ENCODE results near the gene TMEM175.

DNA sequence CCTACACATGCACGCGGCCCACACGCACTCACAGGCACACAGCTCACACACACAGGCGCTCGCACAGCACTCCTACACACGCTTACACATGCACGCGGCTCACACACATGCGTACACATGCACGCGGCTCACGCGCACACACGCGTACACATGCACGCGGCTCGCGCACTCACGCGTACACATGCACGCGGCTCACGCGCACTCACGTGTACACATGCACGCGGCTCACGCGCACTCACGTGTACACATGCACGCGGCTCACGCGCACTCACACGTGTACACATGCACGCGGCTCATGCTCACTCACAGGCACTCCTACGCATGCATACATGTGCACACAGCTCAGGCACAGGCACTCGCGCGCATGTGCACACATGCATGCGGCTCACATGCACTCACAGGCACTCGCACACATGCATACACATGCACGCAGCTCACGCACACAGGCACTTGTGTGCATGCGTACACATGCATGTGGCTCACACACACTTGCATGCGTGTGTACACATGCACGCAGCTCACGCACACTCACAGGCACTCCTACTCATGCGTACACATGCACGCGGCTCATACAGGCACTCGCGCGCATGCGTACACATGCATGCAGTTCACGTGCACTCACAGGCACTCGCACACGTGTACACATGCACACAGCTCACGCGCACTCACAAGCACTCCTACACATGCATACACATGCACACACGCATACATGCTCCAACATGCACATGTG is 45.1 kb upstream of the TMEM175 start:
- TF ChIP-seq, protein P1, sequence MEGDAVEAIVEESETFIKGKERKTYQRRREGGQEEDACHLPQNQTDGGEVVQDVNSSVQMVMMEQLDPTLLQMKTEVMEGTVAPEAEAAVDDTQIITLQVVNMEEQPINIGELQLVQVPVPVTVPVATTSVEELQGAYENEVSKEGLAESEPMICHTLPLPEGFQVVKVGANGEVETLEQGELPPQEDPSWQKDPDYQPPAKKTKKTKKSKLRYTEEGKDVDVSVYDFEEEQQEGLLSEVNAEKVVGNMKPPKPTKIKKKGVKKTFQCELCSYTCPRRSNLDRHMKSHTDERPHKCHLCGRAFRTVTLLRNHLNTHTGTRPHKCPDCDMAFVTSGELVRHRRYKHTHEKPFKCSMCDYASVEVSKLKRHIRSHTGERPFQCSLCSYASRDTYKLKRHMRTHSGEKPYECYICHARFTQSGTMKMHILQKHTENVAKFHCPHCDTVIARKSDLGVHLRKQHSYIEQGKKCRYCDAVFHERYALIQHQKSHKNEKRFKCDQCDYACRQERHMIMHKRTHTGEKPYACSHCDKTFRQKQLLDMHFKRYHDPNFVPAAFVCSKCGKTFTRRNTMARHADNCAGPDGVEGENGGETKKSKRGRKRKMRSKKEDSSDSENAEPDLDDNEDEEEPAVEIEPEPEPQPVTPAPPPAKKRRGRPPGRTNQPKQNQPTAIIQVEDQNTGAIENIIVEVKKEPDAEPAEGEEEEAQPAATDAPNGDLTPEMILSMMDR (IDR thresholded peaks at IDR 0.05; ENCODE audit: low read depth, low read length) = no peak
- no peak for TF ChIP-seq EZH2phosphoT487 (IDR thresholded peaks at IDR 0.05; ENCODE audit: low read depth)
